Ovary (tissue), 3 donors: ENCODE measurements around the gene SLC9A3.

ENCODE experiments used
- CTCF ChIP-seq, 3 donors: fragments of 450-650 bp in 2 of 3; fragments of 200-600 bp in 1 of 3; IDR thresholded peaks; one replicate each; pipeline versions ENCODE4 v1.5.1 to v1.8.0; 2016 to 2022; ENCODE audit warnings: antibody characterized with exemption in 3 of 3, mild to moderate bottlenecking in 1 of 3
- EP300 ChIP-seq: sonication (generic); formaldehyde crosslinking; IDR thresholded peaks from one replicate; pipeline ENCODE4 v1.6.1; 2017; ENCODE audit warnings: antibody characterized with exemption
- POLR2A ChIP-seq: fragments of 450-650 bp; IDR thresholded peaks from one replicate; pipeline ENCODE4 v1.6.1; 2017; ENCODE audit warnings: antibody characterized with exemption, mild to moderate bottlenecking, moderate library complexity
- donor health status: DM: no; HTN: no; CAD: no.

DNA sequence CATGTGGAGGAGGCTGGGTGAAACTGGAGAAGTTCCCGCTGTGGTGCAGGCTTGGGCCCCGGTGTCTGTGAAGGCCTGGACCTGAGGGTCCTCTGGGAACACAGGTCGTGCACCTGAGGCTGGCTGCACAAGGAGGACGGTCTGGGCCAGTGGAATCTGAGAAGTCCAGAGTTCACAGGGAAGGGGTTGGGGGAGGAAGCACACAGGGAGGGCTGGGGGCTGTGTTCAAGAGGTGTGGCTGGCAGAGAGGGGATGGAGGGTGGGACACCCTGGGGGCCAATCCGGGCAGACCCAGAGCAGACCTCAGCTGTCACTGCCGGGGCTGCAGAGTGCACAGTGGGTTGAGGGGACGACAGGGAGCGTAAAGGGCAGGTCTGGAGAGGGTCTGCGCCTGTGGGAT lies 2.6 kb downstream of the SLC9A3 start:
- no peak for TF ChIP-seq CTCF (IDR thresholded peaks at IDR 0.05)
- no peak for TF ChIP-seq POLR2A
- no peak for TF ChIP-seq EP300
